Keratinocyte (primary cell): ENCODE measurements around the gene NEURL3. TPM values are rescaled to one million over a fixed set of nuclear protein-coding genes. Genes with fewer than 3 reads are reported as not detected.
A peak's percentile ranks its signal among the peaks of the same experiment; 100 is the strongest.

Source experiments
- DNase-seq: peaks from one replicate; pipeline ENCODE4 v3.0.0-alpha.2; 2011; ENCODE audit warnings: low read depth, missing footprints, low spot score
- FAIRE-seq: peaks from 2 replicates; lab custom pipeline; 2011; peaks lifted over from hg19 to GRCh38; lab: Jason Lieb, UNC
- H2AFZ ChIP-seq: 2 replicates; pipeline ENCODE4 v1.6.0; 2012; ENCODE audit warnings: low read length, control low read depth, inconsistent platforms; ENCODE audit not compliant: control insufficient read depth
- H3K27ac ChIP-seq: 2 replicates; pipeline ENCODE4 v1.5.1; 2011; ENCODE audit warnings: low read length; ENCODE audit not compliant: control insufficient read depth, insufficient read depth
- H3K27me3 ChIP-seq: 3 replicates; pipeline ENCODE4 v1.6.0; 2011; ENCODE audit warnings: low read length; ENCODE audit not compliant: control insufficient read depth, insufficient read depth; ENCODE audit errors: extremely low read depth
- H3K36me3 ChIP-seq, 2 experiments: 2 replicates in 1 of 2; 3 replicates in 1 of 2; pipeline ENCODE4 v1.5.1; 2011; ENCODE audit warnings: low read length in 2 of 2, mild to moderate bottlenecking in 1 of 2; ENCODE audit not compliant: control insufficient read depth in 2 of 2, insufficient read depth in 2 of 2; ENCODE audit errors: extremely low read depth in 1 of 2
- H3K4me1 ChIP-seq: 3 replicates; pipeline ENCODE4 v1.5.1; 2011; ENCODE audit warnings: low read length; ENCODE audit not compliant: control insufficient read depth, insufficient read depth; ENCODE audit errors: extremely low read depth
- H3K4me2 ChIP-seq: 3 replicates; pipeline ENCODE4 v1.6.0; 2011; ENCODE audit warnings: low read depth, low read length; ENCODE audit not compliant: control insufficient read depth, insufficient read depth; ENCODE audit errors: extremely low read depth
- H3K4me3 ChIP-seq, 3 experiments: fragments of 200-600 bp in 1 of 3; sonication (generic) in 1 of 3; 2 replicates in 2 of 3; 3 replicates in 1 of 3; pipeline ENCODE4 v1.5.1; 2011 to 2016; ENCODE audit warnings: low read length in 3 of 3, mild to moderate bottlenecking in 3 of 3, control low read depth in 2 of 3, inconsistent platforms in 1 of 3, low read depth in 1 of 3, mixed read lengths in 1 of 3, mixed run types in 1 of 3, moderate library complexity in 1 of 3; ENCODE audit not compliant: control insufficient read depth in 2 of 3, insufficient read depth in 2 of 3; ENCODE audit errors: extremely low read depth in 1 of 3
- H3K79me2 ChIP-seq: 2 replicates; pipeline ENCODE4 v1.6.0; 2012; ENCODE audit warnings: low read length; ENCODE audit not compliant: control insufficient read depth, insufficient read depth
- H3K9ac ChIP-seq: 3 replicates; pipeline ENCODE4 v1.6.0; 2011; ENCODE audit warnings: low read length; ENCODE audit not compliant: control insufficient read depth, insufficient read depth; ENCODE audit errors: extremely low read depth
- H3K9me1 ChIP-seq: 3 replicates; pipeline ENCODE4 v1.6.0; 2011; ENCODE audit warnings: low read length; ENCODE audit not compliant: control insufficient read depth, insufficient read depth; ENCODE audit errors: extremely low read depth
- H3K9me3 ChIP-seq: 2 replicates; pipeline ENCODE4 v1.5.1; 2012; ENCODE audit warnings: low read depth, low read length; ENCODE audit not compliant: control insufficient read depth
- H4K20me1 ChIP-seq: 3 replicates; pipeline ENCODE4 v1.6.0; 2011; ENCODE audit warnings: low read length; ENCODE audit not compliant: control insufficient read depth, insufficient read depth; ENCODE audit errors: extremely low read depth
- CTCF ChIP-seq, 3 experiments: IDR thresholded peaks in 1 of 3; conservative IDR thresholded peaks in 1 of 3; optimal IDR thresholded peaks in 1 of 3; 2 replicates in 2 of 3; 3 replicates in 1 of 3; pipeline versions ENCODE3 to v1.5.1; 2011; ENCODE audit warnings: low read length in 3 of 3, mild to moderate bottlenecking in 3 of 3, moderate library complexity in 2 of 3, control low read depth in 1 of 3, inconsistent platforms in 1 of 3; ENCODE audit not compliant: insufficient read depth in 2 of 3; ENCODE audit errors: extremely low read depth in 1 of 3
- EZH2 ChIP-seq: IDR thresholded peaks from one replicate; pipeline ENCODE4 v1.6.1; 2012; ENCODE audit warnings: inconsistent platforms, mild to moderate bottlenecking, low read length, moderate library complexity
- dilution Hi-C: fragments of 300-500 bp; cut with MboI; formaldehyde crosslinking; loops from one replicate; pipeline ENCODE4 v1.7.0; 2020; ENCODE audit warnings: low sequenced_read_pairs; ENCODE audit not compliant: extremely low pct_ligation_motif_present
- polyA plus RNA-seq, 5 experiments: library from polyadenylated mRNA; depleted of rRNA in 3 of 5; stranded (reverse) in 3 of 5; stranded (forward) in 1 of 5; unstranded in 1 of 5; fragments of >200 nt; gene quantifications; 1 replicate in 1 of 5; 2 replicates in 3 of 5; 3 replicates in 1 of 5; pipeline versions ENCODE4 v1.2.1 to v1.2.3, GENCODE V29; 2011 to 2012; ENCODE audit warnings: missing spikeins in 2 of 5, low read depth in 1 of 5, low replicate concordance in 1 of 5

NEURL3 gene
- polyA plus RNA-seq, 1 donor (not counting 4 experiments of a cell fraction or from before 2014, with no cell fraction given) = not detected

GRCh38 chr2:96494188-96494587 lies 11.0 kb downstream of the NEURL3 start:
- Histone ChIP-seq H3K27me3 (peaks cover 8% of the 10 kb centered on the region), H3K9me3 (no peaks in the 10 kb centered on the region), H3K4me1 (peaks cover 11% of the 10 kb centered on the region), H3K27ac (no peak overlapping the region), H3K79me2 (no peaks in the 10 kb centered on the region), H3K9ac (no peak overlapping the region), H2AFZ (no peak overlapping the region), H3K4me2 (no peak overlapping the region), H3K9me1 (no peaks in the 10 kb centered on the region), H4K20me1 (no peaks in the 10 kb centered on the region), H3K36me3 (no peaks in the 10 kb centered on the region), H3K4me3 (no peak overlapping the region)
- dilution Hi-C loops = no loop called here
- FAIRE-seq = no peak
- TF ChIP-seq CTCF (optimal IDR thresholded peaks at IDR 0.05 in 1 of 3, IDR thresholded peaks at IDR 0.05 in 1 of 3, conservative IDR thresholded peaks at IDR 0.05 in 1 of 3; ENCODE audit: extremely low read depth in 1 of 3, insufficient read depth in 2 of 3, low read length in 3 of 3) (no peak), EZH2 (no peak)
- DNase-seq = no peak

- no peak overlapping the region for H3K4me2 ChIP-seq
- H3K9ac ChIP-seq = no peak overlapping the region
Observed at GRCh38 chr2:96493072-96493471, 12.1 kb downstream of the NEURL3 start.

More at GRCh38 chr2:96493072-96493471, 12.1 kb downstream of the NEURL3 start:
- no peak overlapping the region for H3K4me3 ChIP-seq
- H3K27me3 ChIP-seq = peaks cover 5% of the 10 kb centered on the region
- no peaks in the 10 kb centered on the region for H3K79me2 ChIP-seq
- no peak for TF ChIP-seq CTCF (optimal IDR thresholded peaks at IDR 0.05 in 1 of 3, IDR thresholded peaks at IDR 0.05 in 1 of 3, conservative IDR thresholded peaks at IDR 0.05 in 1 of 3; ENCODE audit: extremely low read depth in 1 of 3, insufficient read depth in 2 of 3, low read length in 3 of 3)
- H3K9me1 ChIP-seq = no peaks in the 10 kb centered on the region
- peak; percentile 26 for FAIRE-seq
- no peaks in the 10 kb centered on the region for H3K9me3 ChIP-seq
- no peaks in the 10 kb centered on the region for H4K20me1 ChIP-seq
- no peak overlapping the region for H3K27ac ChIP-seq
- no peaks in the 10 kb centered on the region for H3K36me3 ChIP-seq
- dilution Hi-C loops = no loop called here
- H2AFZ ChIP-seq = no peak overlapping the region
- H3K4me1 ChIP-seq = peaks cover 8% of the 10 kb centered on the region
- DNase-seq = no peak
